ENCODE measurements around the gene SEMA4D.

SEMA4D gene

DNA sequence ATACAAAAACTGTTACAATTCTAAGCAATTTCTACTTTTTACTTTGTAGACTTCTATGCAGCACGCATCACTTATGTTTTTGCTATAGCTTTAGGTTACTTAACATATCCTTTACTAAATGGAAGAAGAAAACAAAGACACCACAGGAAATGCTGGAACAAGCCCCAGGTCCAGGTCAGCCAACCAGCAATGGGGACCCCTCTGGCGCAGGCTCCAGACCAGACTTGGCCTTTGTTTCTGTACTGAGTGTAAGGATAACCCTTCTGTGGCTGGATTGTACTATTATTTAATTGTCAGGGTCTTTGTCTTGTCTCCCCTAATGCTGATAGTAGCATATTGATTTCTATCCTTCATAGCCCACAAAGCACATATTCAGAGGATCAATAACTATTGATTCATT, 4.2 kb downstream of the SEMA4D start:
- no peak for DNase-seq (ENCODE audit: extremely low read depth, insufficient read length)
- H3K27me3 ChIP-seq (replicated peaks; ENCODE audit: control insufficient read depth, insufficient read depth, low read length), result no peaks in the 10 kb centered on the region
- H3K4me3 ChIP-seq (replicated peaks; ENCODE audit: low read depth, low read length), result no peak overlapping the region
- no peaks in the 10 kb centered on the region; the same call in 1 of the 2 replicates for H3K36me3 ChIP-seq (ENCODE audit: control insufficient read depth, insufficient read depth, low read length)
- TF ChIP-seq, protein P1, sequence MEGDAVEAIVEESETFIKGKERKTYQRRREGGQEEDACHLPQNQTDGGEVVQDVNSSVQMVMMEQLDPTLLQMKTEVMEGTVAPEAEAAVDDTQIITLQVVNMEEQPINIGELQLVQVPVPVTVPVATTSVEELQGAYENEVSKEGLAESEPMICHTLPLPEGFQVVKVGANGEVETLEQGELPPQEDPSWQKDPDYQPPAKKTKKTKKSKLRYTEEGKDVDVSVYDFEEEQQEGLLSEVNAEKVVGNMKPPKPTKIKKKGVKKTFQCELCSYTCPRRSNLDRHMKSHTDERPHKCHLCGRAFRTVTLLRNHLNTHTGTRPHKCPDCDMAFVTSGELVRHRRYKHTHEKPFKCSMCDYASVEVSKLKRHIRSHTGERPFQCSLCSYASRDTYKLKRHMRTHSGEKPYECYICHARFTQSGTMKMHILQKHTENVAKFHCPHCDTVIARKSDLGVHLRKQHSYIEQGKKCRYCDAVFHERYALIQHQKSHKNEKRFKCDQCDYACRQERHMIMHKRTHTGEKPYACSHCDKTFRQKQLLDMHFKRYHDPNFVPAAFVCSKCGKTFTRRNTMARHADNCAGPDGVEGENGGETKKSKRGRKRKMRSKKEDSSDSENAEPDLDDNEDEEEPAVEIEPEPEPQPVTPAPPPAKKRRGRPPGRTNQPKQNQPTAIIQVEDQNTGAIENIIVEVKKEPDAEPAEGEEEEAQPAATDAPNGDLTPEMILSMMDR (IDR thresholded peaks at IDR 0.05; ENCODE audit: insufficient read depth, low read length, poor library complexity, severe bottlenecking), result no peak

DNA sequence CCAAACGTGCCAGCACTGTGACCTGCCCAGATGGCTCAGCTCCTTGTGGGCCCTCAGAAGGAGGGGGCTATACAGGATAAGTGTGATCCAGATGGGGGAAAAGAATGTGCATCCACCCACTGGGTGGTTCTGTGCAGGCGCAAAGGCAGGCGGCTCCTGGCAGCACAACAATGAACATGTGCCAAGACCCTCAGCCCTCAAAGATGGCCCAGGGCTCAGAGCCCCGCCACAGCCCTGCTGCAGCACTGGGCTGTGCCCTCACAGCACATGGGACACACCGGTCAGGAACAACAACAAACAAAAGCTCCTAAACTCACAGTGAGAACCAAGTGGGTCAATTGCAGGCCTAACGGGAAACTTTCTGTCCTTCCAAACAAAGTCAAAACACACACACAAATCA, 4.7 kb downstream of the SEMA4D start:
- H3K4me3 ChIP-seq (replicated peaks; ENCODE audit: low read depth, low read length), result no peak overlapping the region
- DNase-seq (ENCODE audit: extremely low read depth, insufficient read length), result no peak
- no peaks in the 10 kb centered on the region; the same call in 1 of the 2 replicates for H3K36me3 ChIP-seq (ENCODE audit: control insufficient read depth, insufficient read depth, low read length)
- TF ChIP-seq, protein P1 (IDR thresholded peaks at IDR 0.05; ENCODE audit: insufficient read depth, low read length, poor library complexity, severe bottlenecking), result no peak
- no peaks in the 10 kb centered on the region for H3K27me3 ChIP-seq (replicated peaks; ENCODE audit: control insufficient read depth, insufficient read depth, low read length)

DNA sequence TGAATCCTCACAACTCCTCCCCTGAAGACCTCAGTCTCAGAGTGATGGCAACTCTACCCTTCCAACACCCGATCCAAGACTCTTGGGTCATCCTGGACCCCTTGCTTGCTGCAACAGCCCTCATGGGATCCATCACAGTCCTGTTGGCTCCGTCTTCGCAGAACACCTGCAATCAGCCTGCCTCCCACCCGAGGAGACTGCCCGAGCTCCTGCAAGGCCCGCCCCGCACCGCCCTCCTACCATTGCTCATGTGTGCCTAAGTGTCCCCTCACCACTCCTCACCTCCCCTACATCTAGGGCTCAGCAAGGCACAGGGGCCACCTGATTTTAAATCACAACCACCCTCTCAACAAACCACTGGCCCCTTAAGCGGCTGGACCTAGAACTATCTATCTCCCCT, 5.3 kb downstream of the SEMA4D start:
- H3K4me3 ChIP-seq (replicated peaks; ENCODE audit: low read depth, low read length), result no peak overlapping the region
- no peaks in the 10 kb centered on the region; the same call in 1 of the 2 replicates for H3K36me3 ChIP-seq (ENCODE audit: control insufficient read depth, insufficient read depth, low read length)
- TF ChIP-seq, protein P1 (IDR thresholded peaks at IDR 0.05; ENCODE audit: insufficient read depth, low read length, poor library complexity, severe bottlenecking), result no peak
- H3K27me3 ChIP-seq (replicated peaks; ENCODE audit: control insufficient read depth, insufficient read depth, low read length), result no peaks in the 10 kb centered on the region
- DNase-seq (ENCODE audit: extremely low read depth, insufficient read length), result no peak

DNA sequence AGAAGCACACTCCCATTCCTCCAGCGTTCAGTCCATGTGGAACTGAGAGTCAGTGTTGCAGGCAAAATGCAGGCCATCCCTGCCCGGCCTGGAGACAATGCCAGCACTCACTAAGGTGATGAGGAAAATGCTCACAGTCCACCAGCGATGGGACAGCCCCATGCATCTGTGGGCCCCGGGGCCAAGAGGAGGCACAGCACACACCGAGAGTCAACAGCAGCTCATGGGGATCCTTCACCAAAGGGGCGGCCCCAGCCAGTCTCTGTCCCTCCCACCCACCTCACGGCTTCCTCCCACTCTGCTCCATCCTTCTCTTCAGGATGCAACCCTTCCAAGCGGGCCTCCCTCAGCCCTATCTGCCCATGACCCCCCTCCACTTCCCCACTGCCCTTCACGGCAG, 6.2 kb downstream of the SEMA4D start:
- DNase-seq (ENCODE audit: extremely low read depth, insufficient read length), result no peak
- TF ChIP-seq, protein P1 (IDR thresholded peaks at IDR 0.05; ENCODE audit: insufficient read depth, low read length, poor library complexity, severe bottlenecking), result no peak
- Histone ChIP-seq H3K27me3 (replicated peaks; ENCODE audit: control insufficient read depth, insufficient read depth, low read length) (no peaks in the 10 kb centered on the region), H3K4me3 (replicated peaks; ENCODE audit: low read depth, low read length) (no peak overlapping the region), H3K36me3 (ENCODE audit: control insufficient read depth, insufficient read depth, low read length) (no peaks in the 10 kb centered on the region; the same call in 1 of the 2 replicates)

DNA sequence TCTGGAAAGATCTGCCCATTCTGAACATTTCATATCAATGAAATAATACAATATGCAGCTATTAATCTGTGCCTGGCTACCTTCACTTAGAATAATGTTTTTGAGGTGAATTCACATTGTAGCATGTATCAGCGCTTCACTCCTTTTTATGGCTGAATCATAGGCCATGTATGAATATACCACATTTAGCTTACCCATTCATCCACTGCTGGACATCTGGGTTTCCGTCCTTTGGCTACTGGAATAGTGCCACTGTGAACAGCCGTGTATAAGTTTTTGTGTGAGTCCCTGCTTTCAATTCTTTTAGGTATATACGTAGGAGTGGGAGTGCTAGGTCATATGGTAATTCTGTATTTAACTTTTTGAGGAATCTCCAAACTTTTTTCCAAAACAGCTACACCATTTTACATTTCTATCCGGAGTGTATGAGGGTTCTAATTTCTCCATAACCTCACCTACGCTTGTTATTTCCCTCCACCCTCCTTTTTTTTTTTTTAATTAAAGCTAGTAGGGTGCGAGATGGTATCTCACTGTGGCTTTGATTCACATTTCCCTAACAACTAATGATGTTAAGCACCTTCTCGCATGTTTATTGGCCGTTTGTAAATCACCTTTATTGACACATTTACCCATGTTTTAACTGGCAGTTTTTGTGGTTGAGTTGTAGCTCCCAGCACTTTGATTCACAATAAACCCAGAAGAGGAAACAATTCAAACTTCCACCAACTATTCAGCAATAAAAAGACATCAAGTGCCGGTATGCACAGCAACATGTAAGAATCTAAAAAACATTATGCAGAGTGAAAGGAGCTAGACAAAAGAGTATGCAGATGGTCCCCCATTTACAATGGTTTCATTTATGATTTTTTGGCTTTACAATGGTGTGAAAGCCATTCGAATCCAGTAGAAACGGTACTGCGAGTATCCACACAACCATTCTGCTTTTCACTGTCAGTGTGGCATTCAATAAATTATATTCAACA, 8.1 kb downstream of the SEMA4D start:
- Histone ChIP-seq H3K27me3 (replicated peaks; ENCODE audit: control insufficient read depth, insufficient read depth, low read length) (no peaks in the 10 kb centered on the region), H3K36me3 (ENCODE audit: control insufficient read depth, insufficient read depth, low read length) (no peaks in the 10 kb centered on the region), H3K4me3 (replicated peaks; ENCODE audit: low read depth, low read length) (no peak overlapping the region)
- TF ChIP-seq, protein P1 (IDR thresholded peaks at IDR 0.05; ENCODE audit: insufficient read depth, low read length, poor library complexity, severe bottlenecking), result no peak
- no peak for DNase-seq (ENCODE audit: extremely low read depth, insufficient read length)

Measured in GM06990 (cell line).